ENCODE results near the gene ITPK1. TPM values are rescaled to one million over a fixed set of nuclear protein-coding genes. Genes with fewer than 3 reads are reported as not detected.

The ITPK1 gene
- polyA plus RNA-seq, 2 of the 4 experiments (the other 2 are of a cell fraction), result 46.2 to 47.0 TPM

DNA sequence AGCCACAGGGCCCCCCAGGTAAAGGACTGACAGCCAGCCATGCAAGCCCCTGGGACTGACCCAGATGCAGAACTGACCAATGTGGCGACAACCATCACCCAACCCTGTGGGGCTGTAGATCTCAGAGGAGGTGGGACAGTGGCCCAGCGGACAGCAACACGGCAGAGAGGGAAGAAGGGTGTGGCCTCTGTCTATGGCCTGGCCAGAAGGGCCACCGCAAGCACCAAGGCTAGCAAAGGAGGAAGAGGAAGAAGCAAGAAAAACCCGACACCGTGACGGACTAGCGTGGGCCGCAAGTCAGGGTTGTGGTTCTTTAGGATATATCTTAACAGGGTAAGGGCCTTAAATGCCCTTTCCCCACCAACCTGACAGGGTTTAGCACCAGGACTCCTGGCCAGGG, 71.2 kb downstream of the ITPK1 start:
- H3K4me2 ChIP-seq, result peak overlapping the region; percentile 79
- CTCF ChIA-PET, result no interaction called here
- H3K9me3 ChIP-seq, result no peaks in the 10 kb centered on the region
- peak overlapping the region; percentile 88 to 95 for H3K27ac ChIP-seq
- no peak overlapping the region for H3K4me3 ChIP-seq
- no peak for FAIRE-seq
- H3K4me1 ChIP-seq, result peaks cover 86% of the 10 kb centered on the region
- DNase-seq (ENCODE audit: low read depth in 1 of 2, low spot score in 1 of 2), result no peak
- no peak for ATAC-seq
- TF ChIP-seq REST (IDR thresholded peaks at IDR 0.05) (no peak), ZNF302 (CRISPR knock-in tag; IDR thresholded peaks at IDR 0.05) (no peak), CHD2 (IDR thresholded peaks at IDR 0.05; ENCODE audit: low read length, partially characterized antibody) (no peak), KDM5A (IDR thresholded peaks at IDR 0.05) (no peak), RFX5 (IDR thresholded peaks at IDR 0.05) (no peak), TP53 (CRISPR knock-in tag; IDR thresholded peaks at IDR 0.05) (no peak), RCOR1 (IDR thresholded peaks at IDR 0.05; ENCODE audit: low read depth, low read length) (no peak), FOSL2 (IDR thresholded peaks at IDR 0.05) (no peak), FOSL2 (CRISPR knock-in tag; IDR thresholded peaks at IDR 0.05) (no peak), EHF (CRISPR knock-in tag; IDR thresholded peaks at IDR 0.05) (no peak), NPAS2 (CRISPR knock-in tag; IDR thresholded peaks at IDR 0.05; ENCODE audit: borderline replicate concordance) (no peak), MYC (IDR thresholded peaks at IDR 0.05; ENCODE audit: borderline replicate concordance, low read length) (no peak), HOXB5 (CRISPR knock-in tag; IDR thresholded peaks at IDR 0.05) (no peak)
- TF ChIP-seq, protein P1, sequence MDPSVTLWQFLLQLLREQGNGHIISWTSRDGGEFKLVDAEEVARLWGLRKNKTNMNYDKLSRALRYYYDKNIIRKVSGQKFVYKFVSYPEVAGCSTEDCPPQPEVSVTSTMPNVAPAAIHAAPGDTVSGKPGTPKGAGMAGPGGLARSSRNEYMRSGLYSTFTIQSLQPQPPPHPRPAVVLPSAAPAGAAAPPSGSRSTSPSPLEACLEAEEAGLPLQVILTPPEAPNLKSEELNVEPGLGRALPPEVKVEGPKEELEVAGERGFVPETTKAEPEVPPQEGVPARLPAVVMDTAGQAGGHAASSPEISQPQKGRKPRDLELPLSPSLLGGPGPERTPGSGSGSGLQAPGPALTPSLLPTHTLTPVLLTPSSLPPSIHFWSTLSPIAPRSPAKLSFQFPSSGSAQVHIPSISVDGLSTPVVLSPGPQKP (IDR thresholded peaks at IDR 0.05; ENCODE audit: low read depth, low read length), result no peak
- TF ChIP-seq, protein P2, sequence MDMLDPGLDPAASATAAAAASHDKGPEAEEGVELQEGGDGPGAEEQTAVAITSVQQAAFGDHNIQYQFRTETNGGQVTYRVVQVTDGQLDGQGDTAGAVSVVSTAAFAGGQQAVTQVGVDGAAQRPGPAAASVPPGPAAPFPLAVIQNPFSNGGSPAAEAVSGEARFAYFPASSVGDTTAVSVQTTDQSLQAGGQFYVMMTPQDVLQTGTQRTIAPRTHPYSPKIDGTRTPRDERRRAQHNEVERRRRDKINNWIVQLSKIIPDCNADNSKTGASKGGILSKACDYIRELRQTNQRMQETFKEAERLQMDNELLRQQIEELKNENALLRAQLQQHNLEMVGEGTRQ (IDR thresholded peaks at IDR 0.05), result no peak
- 97% methylated on average over 9 of the region's 9 CpGs for WGBS (ENCODE audit: missing lambda C conversion rate)
- POLR2A ChIA-PET, result no interaction called here

DNA sequence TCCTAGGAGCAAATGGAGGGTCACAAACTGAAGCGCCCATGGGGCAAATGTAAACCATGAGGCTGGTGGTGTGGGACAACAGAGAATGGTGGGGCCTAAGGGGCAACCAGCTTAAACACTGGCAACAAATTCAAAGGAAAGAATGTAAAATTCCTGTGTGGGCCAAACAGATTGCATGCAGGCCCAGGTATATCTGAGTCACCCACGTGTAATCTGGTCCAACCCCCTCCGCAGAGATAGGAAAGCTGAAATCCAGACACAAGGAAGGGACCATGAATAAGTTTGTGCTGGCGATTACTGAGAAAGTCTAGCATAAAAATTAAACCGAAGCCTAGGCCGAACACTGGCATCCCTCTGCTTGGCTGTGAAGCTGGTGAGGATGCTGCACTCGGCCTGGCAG, 71.6 kb downstream of the ITPK1 start:
- ATAC-seq, result no peak
- peak overlapping the region; percentile 79 for H3K4me2 ChIP-seq
- peak in 1 of 2 experiments; percentile 36 for DNase-seq (ENCODE audit: low read depth in 1 of 2, low spot score in 1 of 2)
- no peak for FAIRE-seq
- ChIA-PET POLR2A (interaction anchor here (1.0 kb wide), 1 partner anchor 11 kb away, joined by 3 read pairs; no protein-coding TSS in a partner anchor), CTCF (interaction anchor here (1.1 kb wide), 1 partner anchor 11 kb away, joined by 3 read pairs; no protein-coding TSS in a partner anchor)
- H3K4me3 ChIP-seq, result peak overlapping the region; percentile 18; the same call in 1 of the 3 replicates
- peaks cover 86% of the 10 kb centered on the region for H3K4me1 ChIP-seq
- H3K9me3 ChIP-seq, result no peaks in the 10 kb centered on the region
- 73% methylated on average over 7 of the region's 7 CpGs for WGBS (ENCODE audit: missing lambda C conversion rate)
- no peak for TF ChIP-seq HOXB5 (CRISPR knock-in tag; IDR thresholded peaks at IDR 0.05)
- TF ChIP-seq EP300 (IDR thresholded peaks at IDR 0.05), result no peak
- TF ChIP-seq GATA3 (IDR thresholded peaks at IDR 0.05; ENCODE audit: borderline replicate concordance), result no peak
- no peak for TF ChIP-seq CBX8 (IDR thresholded peaks at IDR 0.05)
- no peak for TF ChIP-seq FOSL2 (IDR thresholded peaks at IDR 0.05)
- TF ChIP-seq FOSL2 (CRISPR knock-in tag; IDR thresholded peaks at IDR 0.05), result peak; percentile 31; the same call in 1 of the 2 replicates
- no peak for TF ChIP-seq CHD4 (IDR thresholded peaks at IDR 0.05; ENCODE audit: borderline replicate concordance)
- no peak for TF ChIP-seq CEBPB (IDR thresholded peaks at IDR 0.05)
- TF ChIP-seq, protein P3, sequence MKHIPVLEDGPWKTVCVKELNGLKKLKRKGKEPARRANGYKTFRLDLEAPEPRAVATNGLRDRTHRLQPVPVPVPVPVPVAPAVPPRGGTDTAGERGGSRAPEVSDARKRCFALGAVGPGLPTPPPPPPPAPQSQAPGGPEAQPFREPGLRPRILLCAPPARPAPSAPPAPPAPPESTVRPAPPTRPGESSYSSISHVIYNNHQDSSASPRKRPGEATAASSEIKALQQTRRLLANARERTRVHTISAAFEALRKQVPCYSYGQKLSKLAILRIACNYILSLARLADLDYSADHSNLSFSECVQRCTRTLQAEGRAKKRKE (CRISPR knock-in tag; IDR thresholded peaks at IDR 0.05; ENCODE audit: low read depth), result no peak
- no peak for TF ChIP-seq RCOR1 (IDR thresholded peaks at IDR 0.05; ENCODE audit: low read depth, low read length)
- H3K27ac ChIP-seq, result peak overlapping the region; percentile 88 to 95
